Stimulated activated CD8-positive, alpha-beta memory T cell treated with anti-CD3 and anti-CD28 coated beads, Interleukin-4, amount 100 ng/mL, for 24 hours (primary cell): ENCODE data around the gene PRKG1.
"Not testable (repeated sequence)": the region's sequence is repeated elsewhere in the genome, so short reads cannot be mapped to it uniquely, and the experiment has no call there.

Source experiments
- DNase-seq: peaks from one replicate; pipeline ENCODE4 v3.0.0-alpha.2; 2020; ENCODE audit warnings: low read depth

PRKG1 gene

GRCh38 chr10:51384971-51385370, 310.7 kb downstream of the PRKG1 start:
- DNase-seq = no peak

- DNase-seq = no peak
Measured at GRCh38 chr10:51386248-51386885, 312.1 kb downstream of the PRKG1 start.

- peak; percentile 19 for DNase-seq
Measured at GRCh38 chr10:51389415-51390321, 315.4 kb downstream of the PRKG1 start.

GRCh38 chr10:51393006-51393405, 318.7 kb downstream of the PRKG1 start:
- not testable (repeated sequence) for DNase-seq

- no peak for DNase-seq
Measured at GRCh38 chr10:51394039-51394438, 319.8 kb downstream of the PRKG1 start.

- no peak for DNase-seq
Measured at GRCh38 chr10:51397244-51397643, 323.0 kb downstream of the PRKG1 start.

GRCh38 chr10:51397695-51398094, 323.4 kb downstream of the PRKG1 start:
- DNase-seq = no peak

- DNase-seq = no peak
Measured at GRCh38 chr10:51399840-51400239, 325.6 kb downstream of the PRKG1 start.

- no peak for DNase-seq
Measured at GRCh38 chr10:51400392-51401096, 326.3 kb downstream of the PRKG1 start.

GRCh38 chr10:51403521-51403920, 329.2 kb downstream of the PRKG1 start:
- DNase-seq = no peak

GRCh38 chr10:51405580-51406351, 331.5 kb downstream of the PRKG1 start:
- no peak for DNase-seq

GRCh38 chr10:51406581-51406980, 332.3 kb downstream of the PRKG1 start:
- no peak for DNase-seq

GRCh38 chr10:51416494-51416893, 342.2 kb downstream of the PRKG1 start:
- DNase-seq = no peak

- no peak for DNase-seq
Measured at GRCh38 chr10:51419196-51420093, 345.2 kb downstream of the PRKG1 start.

- DNase-seq = no peak
Measured at GRCh38 chr10:51421853-51422252, 347.6 kb downstream of the PRKG1 start.

- no peak for DNase-seq
Measured at GRCh38 chr10:51422311-51423120, 348.2 kb downstream of the PRKG1 start.

- DNase-seq = no peak
Measured at GRCh38 chr10:51423121-51423452, 348.8 kb downstream of the PRKG1 start.

- DNase-seq = no peak
Measured at GRCh38 chr10:51425431-51425830, 351.1 kb downstream of the PRKG1 start.

GRCh38 chr10:51427758-51428157, 353.5 kb downstream of the PRKG1 start:
- no peak for DNase-seq

- DNase-seq = no peak
Measured at GRCh38 chr10:51430506-51430905, 356.2 kb downstream of the PRKG1 start.
